Testis (tissue), 2 donors: ENCODE results near the gene IFT43.

Experiments used
- CTCF ChIP-seq, 3 experiments: fragments of 450-650 bp in 2 of 3; fragments of 200-600 bp in 1 of 3; sonication (generic) in 1 of 3; IDR thresholded peaks; one replicate each; pipeline ENCODE4 v1.5.1; 2016 to 2019; ENCODE audit warnings: antibody characterized with exemption in 3 of 3, mild to moderate bottlenecking in 2 of 3, moderate library complexity in 1 of 3
- POLR2A ChIP-seq: fragments of 450-650 bp; IDR thresholded peaks from one replicate; pipeline ENCODE4 v1.6.1; 2017; ENCODE audit warnings: antibody characterized with exemption, mild to moderate bottlenecking, moderate library complexity

GRCh38 chr14:76023757-76024156 lies 38.2 kb downstream of the IFT43 start:
- TF ChIP-seq CTCF (IDR thresholded peaks at IDR 0.05) (no peak), POLR2A (no peak)
